GM18873 (cell line): ENCODE data around the gene FCF1.
"Not testable (repeated sequence)": the region's sequence is repeated elsewhere in the genome, so short reads cannot be mapped to it uniquely, and the experiment has no call there.

Experiments used
- ATAC-seq: cut with Tn5 transposase; IDR thresholded peaks from one replicate; pipeline ENCODE4 v1.9.1; 2021; ENCODE audit warnings: mild to moderate bottlenecking, moderate library complexity, moderate number of reproducible peaks; ENCODE audit not compliant: unreplicated experiment, low FRiP score

The FCF1 gene

DNA sequence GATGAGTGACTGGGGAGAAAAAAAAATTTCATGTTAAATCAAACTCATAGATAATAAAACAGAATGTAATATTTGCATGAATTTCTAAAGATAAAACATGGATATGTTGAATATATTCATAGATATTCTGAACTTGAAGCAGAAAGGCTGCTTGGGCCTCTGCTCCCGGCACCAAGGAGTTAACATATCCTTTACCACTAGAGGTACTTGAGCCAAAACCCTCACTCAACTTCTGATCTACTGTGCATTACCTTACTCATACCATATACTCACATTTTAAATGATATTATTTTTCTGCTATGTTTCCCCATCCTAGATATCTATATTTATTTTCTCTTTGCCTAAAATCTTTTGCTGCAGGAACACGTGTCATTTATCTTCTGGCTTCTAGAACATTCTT, 15.0 kb upstream of the FCF1 start:
- ATAC-seq, result no peak

GRCh38 chr14:74698465-74698864, 14.5 kb upstream of the FCF1 start:
- ATAC-seq, result no peak

DNA sequence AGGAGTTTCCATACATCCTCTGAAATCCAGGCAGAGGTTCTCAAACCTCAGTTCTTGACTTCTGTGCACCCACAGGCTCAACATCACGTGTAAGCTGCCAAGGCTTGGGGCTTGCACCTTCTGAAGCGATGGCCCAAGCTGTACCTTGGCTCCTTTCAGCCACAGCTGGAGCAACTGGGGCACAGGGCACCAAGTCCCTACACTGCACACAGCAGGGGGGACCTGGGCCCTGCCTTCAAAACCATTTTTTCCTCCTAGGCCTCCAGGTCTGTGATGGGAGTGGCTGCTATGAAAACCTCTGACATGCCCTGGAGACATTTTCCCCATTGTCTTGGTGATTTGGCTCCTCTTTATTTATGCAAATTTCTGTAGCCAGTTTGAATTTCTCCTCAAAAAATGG, 10.7 kb upstream of the FCF1 start:
- ATAC-seq, result no peak

DNA sequence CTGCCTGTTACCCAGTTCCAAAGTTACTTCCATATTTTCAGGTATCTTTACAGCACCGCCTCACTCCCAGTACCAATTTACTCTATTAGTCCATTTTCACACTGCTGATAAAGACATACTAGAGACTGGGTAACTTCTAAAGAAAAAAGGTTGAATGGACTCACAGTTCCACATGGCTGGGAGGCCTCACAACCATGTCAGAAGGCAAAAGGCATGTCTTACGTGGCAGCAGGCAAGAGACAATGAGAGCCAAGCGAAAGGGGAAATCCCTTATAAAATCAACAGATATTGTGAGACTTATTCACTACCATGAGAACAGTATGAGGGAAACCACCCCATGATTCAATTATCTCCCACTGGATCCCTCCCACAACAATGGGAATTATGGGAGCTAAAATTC, 9.9 kb upstream of the FCF1 start:
- no peak for ATAC-seq

- ATAC-seq, result no peak
Observed at GRCh38 chr14:74704656-74705055, 8.3 kb upstream of the FCF1 start.

GRCh38 chr14:74705613-74706500, 7.1 kb upstream of the FCF1 start:
- no peak for ATAC-seq

- no peak for ATAC-seq
Observed at GRCh38 chr14:74710480-74710879, 2.5 kb upstream of the FCF1 start.

DNA sequence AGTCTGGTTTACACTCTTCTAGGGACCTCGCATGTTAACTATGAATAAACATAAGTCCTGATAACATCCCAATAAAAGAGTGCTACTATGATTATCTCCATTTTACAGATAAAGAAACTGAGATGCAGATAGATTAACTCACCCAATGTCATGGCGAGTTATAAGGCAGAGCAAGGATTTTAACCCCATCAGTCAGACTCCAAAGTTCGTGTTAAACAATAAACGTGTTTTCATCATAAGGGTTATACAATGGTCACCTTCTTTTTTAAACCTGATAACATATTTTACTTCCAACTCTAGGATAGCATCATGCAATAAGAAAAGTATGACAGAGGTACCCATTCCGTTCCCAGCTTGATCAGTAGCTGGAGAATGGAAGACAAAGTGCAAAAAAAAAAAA, 1.3 kb upstream of the FCF1 start:
- ATAC-seq, result no peak

GRCh38 chr14:74713395-74713735, 421 bp downstream of the FCF1 start:
- no peak for ATAC-seq

DNA sequence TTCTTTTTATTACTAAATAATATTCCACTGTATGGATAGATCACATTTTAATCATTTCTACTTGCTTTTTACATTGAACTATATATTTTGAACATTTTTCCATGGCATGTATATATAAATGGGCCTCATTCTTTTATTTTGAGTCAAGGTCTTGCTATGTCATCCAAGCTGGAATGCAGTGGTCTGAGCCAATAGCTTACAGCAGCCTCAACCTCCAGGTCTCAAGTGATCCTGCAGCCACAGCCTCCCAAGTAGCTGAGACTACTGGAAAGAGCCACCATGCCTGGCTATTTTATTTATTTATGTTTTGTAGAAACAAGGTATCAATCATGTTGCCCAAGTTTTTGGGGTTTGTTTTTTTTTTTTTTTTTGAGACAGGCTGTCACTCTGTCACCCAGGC, 7.6 kb downstream of the FCF1 start:
- ATAC-seq, result no peak

DNA sequence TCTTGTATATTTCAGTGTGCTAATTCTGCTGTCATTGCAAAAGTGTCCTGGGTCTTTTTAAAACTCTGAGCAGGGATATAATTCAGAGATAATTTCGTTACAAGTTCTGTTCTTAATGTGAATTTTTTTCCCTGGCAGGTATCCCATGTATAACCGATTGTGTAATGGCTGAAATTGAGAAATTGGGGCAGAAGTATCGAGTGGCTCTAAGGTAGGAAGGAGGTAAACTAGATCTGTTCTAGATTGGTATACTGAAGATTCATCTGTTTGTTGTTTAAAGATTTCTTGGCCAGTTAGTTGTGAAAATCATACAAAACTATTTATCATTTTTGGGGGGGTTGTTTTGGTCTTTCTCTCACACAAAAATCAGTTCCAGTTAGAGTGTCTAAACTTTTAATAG, 10.2 kb downstream of the FCF1 start:
- ATAC-seq, result no peak

DNA sequence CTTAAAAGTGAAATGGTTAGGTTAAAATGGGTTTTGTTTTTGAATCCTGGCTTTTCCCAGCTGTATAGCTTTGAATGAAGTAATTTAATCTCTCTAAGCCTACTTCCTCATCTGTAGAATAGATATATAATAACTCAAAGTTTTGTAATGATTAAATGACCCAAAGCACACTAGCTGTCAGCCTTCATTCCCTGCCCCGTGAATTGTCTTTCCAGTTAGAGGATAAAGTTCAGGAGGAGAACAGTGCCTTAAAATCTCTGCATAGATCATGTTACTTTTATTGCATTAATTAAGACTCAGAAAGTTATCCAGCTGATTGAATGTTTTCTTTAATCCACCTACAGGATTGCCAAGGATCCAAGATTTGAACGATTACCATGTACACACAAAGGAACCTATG, 19.4 kb downstream of the FCF1 start:
- no peak for ATAC-seq

GRCh38 chr14:74733221-74733620, 20.3 kb downstream of the FCF1 start:
- ATAC-seq, result no peak

DNA sequence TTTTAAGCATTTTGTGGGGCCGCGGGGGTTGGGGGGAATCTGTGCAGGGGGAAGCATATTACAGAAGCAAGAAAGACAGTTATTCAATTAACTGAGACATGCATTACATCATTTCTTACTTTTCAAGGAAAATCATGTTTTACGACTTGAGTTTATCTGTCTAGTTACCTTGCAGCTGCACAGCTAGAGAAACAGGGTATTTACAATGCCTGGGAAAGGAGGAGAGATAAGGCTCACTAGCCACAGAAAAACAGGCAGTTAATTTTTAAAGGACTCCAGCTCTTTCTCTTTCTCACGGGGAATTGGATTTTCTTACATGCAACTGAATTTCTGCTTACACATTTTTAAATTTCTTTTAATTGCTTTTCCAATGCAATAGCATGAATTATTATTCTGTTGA, 22.2 kb downstream of the FCF1 start:
- no peak for ATAC-seq

GRCh38 chr14:74737753-74738325, 24.9 kb downstream of the FCF1 start:
- no peak for ATAC-seq

- ATAC-seq, result no peak
Observed at GRCh38 chr14:74739293-74740030, 26.5 kb downstream of the FCF1 start.

DNA sequence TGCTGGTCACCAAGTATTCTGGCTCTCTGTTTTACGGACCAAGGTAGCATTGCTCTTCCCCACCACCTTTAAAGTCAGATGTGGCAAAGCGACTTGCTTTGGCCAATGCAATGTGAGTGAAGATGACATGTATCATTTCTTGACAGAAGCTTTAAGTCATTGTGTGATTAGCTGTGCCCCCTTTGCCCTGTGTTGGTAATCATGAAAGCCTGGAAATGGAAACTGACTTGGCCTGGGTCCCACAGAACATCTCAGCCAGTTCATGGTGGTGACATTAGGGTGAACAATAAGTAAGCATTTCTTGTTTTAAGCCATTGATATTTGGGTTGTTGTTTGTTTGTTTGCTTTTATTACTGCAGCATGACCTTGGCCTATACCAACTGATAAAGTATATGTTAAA, 34.3 kb downstream of the FCF1 start:
- no peak for ATAC-seq

DNA sequence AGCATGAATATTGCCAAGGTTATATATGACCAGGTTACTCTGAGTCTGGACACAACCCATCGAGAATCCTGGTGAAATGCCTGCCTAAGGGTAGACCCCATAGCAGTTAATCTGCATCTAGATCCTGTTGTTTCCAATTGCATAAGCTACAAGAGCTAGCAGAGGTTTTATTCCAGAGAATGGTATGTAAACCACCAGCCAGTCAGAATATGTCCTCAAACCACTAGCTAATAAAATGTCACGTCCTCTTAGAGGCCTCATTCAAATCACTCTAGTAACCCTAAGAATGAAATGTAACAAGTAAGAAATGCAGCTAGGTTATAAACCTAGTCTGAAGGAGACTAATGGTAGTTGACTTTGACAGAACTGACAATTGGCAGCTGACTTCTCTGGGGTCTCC, 41.2 kb downstream of the FCF1 start:
- no peak for ATAC-seq

DNA sequence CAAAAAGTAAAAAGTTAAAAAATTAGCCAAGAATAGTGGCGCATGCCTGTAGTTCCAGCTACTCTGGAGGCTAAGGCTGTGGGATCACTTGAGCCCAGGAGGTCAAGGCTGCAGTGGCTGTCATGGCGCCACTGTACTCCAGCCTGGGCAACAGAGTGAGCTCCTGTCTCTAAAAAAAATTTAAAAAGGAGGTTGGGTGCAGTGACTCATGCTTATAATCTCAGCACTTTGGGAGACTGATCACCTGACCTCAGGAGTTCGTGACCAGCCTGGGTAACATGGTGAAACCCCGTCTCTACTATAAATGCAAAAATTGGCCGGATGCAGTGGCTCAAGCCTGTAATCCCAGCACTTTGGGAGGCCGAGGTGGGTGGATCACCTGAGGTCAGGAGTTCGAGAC, 42.0 kb downstream of the FCF1 start:
- no peak for ATAC-seq

DNA sequence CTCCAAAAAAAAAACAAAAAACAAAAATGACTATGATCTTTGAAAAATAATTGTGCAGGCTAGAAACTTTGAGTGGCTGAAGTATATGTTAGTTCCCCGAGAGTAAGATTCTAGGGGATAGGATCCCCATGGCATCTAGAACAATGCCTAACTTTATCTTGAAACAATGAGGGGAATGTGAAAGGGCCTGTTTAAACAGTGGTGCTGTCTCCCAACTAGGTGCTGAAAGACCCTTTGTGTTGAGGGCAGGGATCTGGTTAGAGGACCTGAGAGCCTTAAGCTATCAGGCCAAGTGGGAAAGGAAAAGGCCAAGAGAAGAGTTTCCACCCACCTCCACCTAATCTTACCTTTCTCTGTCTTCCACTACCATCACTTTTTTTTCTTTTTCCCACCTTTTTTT, 43.4 kb downstream of the FCF1 start:
- no peak for ATAC-seq

GRCh38 chr14:74758505-74758904, 45.6 kb downstream of the FCF1 start:
- ATAC-seq, result not testable (repeated sequence)
